ENCODE results near the gene DNM3.

Gene DNM3

GRCh38 chr1:171884475-171884874, 43.2 kb downstream of the DNM3 start:
- Mint-ChIP-seq H3K9me3 (no peaks in the 10 kb centered on the region), H3K27ac (no peak overlapping the region)

DNA sequence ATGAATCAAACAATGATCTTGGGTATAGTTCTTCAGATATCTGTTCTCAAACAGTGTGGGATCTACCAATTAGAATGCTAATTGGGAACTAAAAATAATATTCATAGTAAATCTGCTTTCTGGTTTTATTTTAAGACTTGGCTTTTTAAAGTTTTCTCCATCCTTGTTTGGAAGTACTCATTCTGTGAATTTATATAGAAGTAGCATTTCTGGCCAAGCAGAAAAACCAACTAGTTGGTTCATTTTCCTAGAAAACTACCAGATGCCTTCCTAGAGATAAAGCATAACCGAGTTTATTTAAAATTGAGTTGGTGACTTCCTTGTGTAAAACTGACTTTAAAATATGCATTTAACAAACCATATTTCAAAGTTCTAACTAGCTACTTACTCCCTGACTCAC, 48.8 kb downstream of the DNM3 start:
- no peak for DNase-seq
- H3K4me1 Mint-ChIP-seq: no peaks in the 10 kb centered on the region
- no peaks in the 10 kb centered on the region for H3K36me3 Mint-ChIP-seq (ENCODE audit: low read depth)
- H3K4me3 Mint-ChIP-seq: no peak overlapping the region
- no peaks in the 10 kb centered on the region for H3K27me3 Mint-ChIP-seq (ENCODE audit: low read depth, poor library complexity)
- TF ChIP-seq CTCF (IDR thresholded peaks at IDR 0.05): no peak
- no peak overlapping the region for H3K27ac Mint-ChIP-seq
- peaks cover 9% of the 10 kb centered on the region for H3K9me3 Mint-ChIP-seq

More at GRCh38 chr1:171884475-171884874, 43.2 kb downstream of the DNM3 start:
- no peak for DNase-seq
- TF ChIP-seq CTCF (IDR thresholded peaks at IDR 0.05): no peak
- Mint-ChIP-seq H3K4me3 (no peak overlapping the region), H3K36me3 (ENCODE audit: low read depth) (no peaks in the 10 kb centered on the region), H3K27me3 (ENCODE audit: low read depth, poor library complexity) (no peaks in the 10 kb centered on the region), H3K4me1 (no peaks in the 10 kb centered on the region)

- Mint-ChIP-seq H3K27ac (no peak overlapping the region), H3K27me3 (ENCODE audit: low read depth, poor library complexity) (no peaks in the 10 kb centered on the region), H3K9me3 (peaks cover 15% of the 10 kb centered on the region), H3K36me3 (ENCODE audit: low read depth) (no peaks in the 10 kb centered on the region), H3K4me1 (peaks cover 20% of the 10 kb centered on the region), H3K4me3 (no peak overlapping the region)
- DNase-seq: no peak
- TF ChIP-seq CTCF (IDR thresholded peaks at IDR 0.05): no peak
These were observed 55.8 kb downstream of the DNM3 start for GRCh38 chr1:171896936-171897703.

DNA sequence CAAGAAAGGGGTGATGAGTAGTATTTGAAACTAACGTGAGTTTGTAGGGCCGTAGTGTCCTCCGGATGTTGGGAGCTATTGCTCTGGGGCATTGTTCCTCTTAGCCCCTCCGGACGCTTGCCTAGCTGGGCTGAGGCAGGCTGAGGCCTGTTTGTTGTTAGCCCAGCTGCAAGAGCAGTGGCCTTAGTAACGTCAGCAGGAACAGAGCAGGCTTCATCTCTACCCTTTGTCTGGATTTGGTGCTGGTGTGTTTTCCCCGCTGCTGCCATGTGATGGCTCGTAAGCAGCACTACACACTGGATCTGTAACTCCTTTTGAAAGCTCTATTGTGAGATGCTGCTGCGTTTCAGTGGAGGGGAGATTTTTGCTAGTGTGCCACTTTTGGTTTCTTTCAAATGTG, 57.6 kb downstream of the DNM3 start:
- TF ChIP-seq CTCF (IDR thresholded peaks at IDR 0.05): no peak
- Mint-ChIP-seq H3K36me3 (ENCODE audit: low read depth) (no peaks in the 10 kb centered on the region), H3K27me3 (ENCODE audit: low read depth, poor library complexity) (no peaks in the 10 kb centered on the region), H3K27ac (peak overlapping the region; percentile 67), H3K4me1 (peaks cover 20% of the 10 kb centered on the region), H3K9me3 (peaks cover 10% of the 10 kb centered on the region), H3K4me3 (no peak overlapping the region)
- peak; percentile 12 for DNase-seq

DNA sequence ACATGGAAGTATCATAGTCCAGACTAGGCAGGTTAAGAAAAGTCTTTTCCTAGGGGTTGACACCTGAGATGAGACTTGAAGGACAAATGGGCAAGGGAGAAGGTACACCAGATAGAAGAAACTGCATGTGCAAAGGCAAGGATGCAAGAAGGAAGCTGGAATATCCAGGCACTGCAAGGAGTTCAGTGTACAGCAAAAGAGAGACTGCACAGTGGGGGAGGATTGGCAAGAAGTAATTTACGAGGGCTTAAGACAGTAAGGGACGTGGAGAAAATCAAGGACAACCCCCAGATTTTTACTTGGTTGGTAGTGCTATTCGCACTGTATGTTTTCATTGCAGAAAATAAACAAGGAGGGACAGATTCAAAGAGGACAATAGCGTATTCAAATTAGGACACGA, 58.5 kb downstream of the DNM3 start:
- H3K27me3 Mint-ChIP-seq (ENCODE audit: low read depth, poor library complexity): no peaks in the 10 kb centered on the region
- no peak for TF ChIP-seq CTCF (IDR thresholded peaks at IDR 0.05)
- H3K4me3 Mint-ChIP-seq: no peak overlapping the region

DNA sequence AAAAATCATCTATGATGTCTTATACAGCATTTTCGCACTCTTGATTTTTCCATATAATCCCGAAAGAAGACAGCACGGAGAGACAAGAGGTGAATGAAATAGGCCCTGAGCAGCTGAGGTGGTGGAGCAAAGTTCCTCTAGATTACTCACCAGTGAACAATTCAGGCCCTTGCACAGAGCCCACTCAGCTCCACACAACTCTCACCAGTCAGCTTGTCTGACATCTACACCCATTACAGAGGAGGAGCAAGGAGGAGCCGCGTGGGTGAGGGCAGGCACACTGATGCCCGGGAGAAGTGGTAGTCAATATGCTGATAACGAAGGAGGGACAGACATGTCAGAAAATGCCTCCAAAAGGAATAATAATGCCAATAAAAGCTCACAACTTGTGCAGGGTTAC, 59.9 kb downstream of the DNM3 start:
- no peak for TF ChIP-seq CTCF (IDR thresholded peaks at IDR 0.05)
- Mint-ChIP-seq H3K27me3 (ENCODE audit: low read depth, poor library complexity) (no peaks in the 10 kb centered on the region), H3K36me3 (ENCODE audit: low read depth) (no peaks in the 10 kb centered on the region), H3K27ac (no peak overlapping the region), H3K9me3 (peaks cover 2% of the 10 kb centered on the region), H3K4me1 (peaks cover 20% of the 10 kb centered on the region), H3K4me3 (no peak overlapping the region)
- DNase-seq: no peak

More for the DNA sequence above, 58.5 kb downstream of the DNM3 start:
- no peaks in the 10 kb centered on the region for H3K36me3 Mint-ChIP-seq (ENCODE audit: low read depth)
- peaks cover 20% of the 10 kb centered on the region for H3K4me1 Mint-ChIP-seq
- peak overlapping the region; percentile 3 for H3K27ac Mint-ChIP-seq
- no peak for DNase-seq
- H3K9me3 Mint-ChIP-seq: peaks cover 6% of the 10 kb centered on the region
